H9 (cell line): ENCODE results near the gene THRB. TPM values are rescaled to one million over a fixed set of nuclear protein-coding genes. Genes with fewer than 3 reads are reported as not detected.

Source experiments
- DNase-seq: peaks from one replicate; pipeline ENCODE4 v3.0.0-alpha.2; 2017
- H2AFZ ChIP-seq: one replicate; pipeline ENCODE4 v1.6.1; 2013; ENCODE audit warnings: mild to moderate bottlenecking, low read length, control low read depth, moderate library complexity
- H2AK5ac ChIP-seq: 2 replicates; pipeline ENCODE4 v1.6.1; 2013; ENCODE audit warnings: low read length, control low read depth, mixed read lengths; ENCODE audit not compliant: insufficient read length
- H2BK120ac ChIP-seq: one replicate; pipeline ENCODE4 v1.6.1; 2013; ENCODE audit warnings: low read depth, mild to moderate bottlenecking, low read length, control low read depth, inconsistent platforms; ENCODE audit not compliant: poor library complexity, severe bottlenecking
- H2BK12ac ChIP-seq: 2 replicates; pipeline ENCODE4 v1.6.1; 2013; ENCODE audit warnings: low read length, control low read depth, mixed read lengths, low read depth; ENCODE audit not compliant: insufficient read length
- H2BK15ac ChIP-seq: 2 replicates; pipeline ENCODE4 v1.6.1; 2013; ENCODE audit warnings: low read depth, low read length, control low read depth
- H2BK20ac ChIP-seq: one replicate; pipeline ENCODE4 v1.6.1; 2013; ENCODE audit warnings: low read depth, mild to moderate bottlenecking, low read length, control low read depth, inconsistent platforms; ENCODE audit not compliant: poor library complexity, severe bottlenecking
- H2BK5ac ChIP-seq: 2 replicates; pipeline ENCODE4 v1.6.1; 2013; ENCODE audit warnings: low read length, control low read depth, mixed read lengths; ENCODE audit not compliant: insufficient read length
- H3K14ac ChIP-seq: 2 replicates; pipeline ENCODE4 v1.6.1; 2013; ENCODE audit warnings: low read length, control low read depth; ENCODE audit not compliant: insufficient read depth
- H3K18ac ChIP-seq: 2 replicates; pipeline ENCODE4 v1.6.1; 2013; ENCODE audit warnings: low read depth, mild to moderate bottlenecking, mixed read lengths, low read length, control low read depth; ENCODE audit not compliant: insufficient read length
- H3K23ac ChIP-seq: 2 replicates; pipeline ENCODE4 v1.6.1; 2013; ENCODE audit warnings: low read length, control low read depth, mixed read lengths, low read depth; ENCODE audit not compliant: insufficient read length
- H3K23me2 ChIP-seq: 2 replicates; pipeline ENCODE4 v1.6.1; 2013; ENCODE audit warnings: low read depth, mild to moderate bottlenecking, mixed read lengths, low read length, control low read depth; ENCODE audit not compliant: insufficient read length, poor library complexity, severe bottlenecking
- H3K27ac ChIP-seq: 2 replicates; pipeline ENCODE4 v1.5.1; 2013; ENCODE audit warnings: low read length, control low read depth, mixed read lengths, low read depth; ENCODE audit not compliant: insufficient read length
- H3K27me3 ChIP-seq: 2 replicates; pipeline ENCODE4 v1.6.1; 2013; ENCODE audit warnings: low read length, control low read depth, inconsistent platforms; ENCODE audit not compliant: insufficient read depth
- H3K4ac ChIP-seq: 2 replicates; pipeline ENCODE4 v1.6.1; 2013; ENCODE audit warnings: low read depth, mild to moderate bottlenecking, control low read depth, inconsistent platforms, low read length, moderate library complexity
- H3K4me1 ChIP-seq: 2 replicates; pipeline ENCODE4 v1.6.1; 2013; ENCODE audit warnings: low read length, control low read depth, inconsistent platforms; ENCODE audit not compliant: insufficient read depth
- H3K4me2 ChIP-seq: 2 replicates; pipeline ENCODE4 v1.6.1; 2013; ENCODE audit warnings: low read length, control low read depth, mixed read lengths; ENCODE audit not compliant: insufficient read length, insufficient read depth
- H3K56ac ChIP-seq: 2 replicates; pipeline ENCODE4 v1.6.1; 2013; ENCODE audit warnings: low read depth, mild to moderate bottlenecking, mixed read lengths, low read length, control low read depth; ENCODE audit not compliant: insufficient read length
- H3K79me1 ChIP-seq: 2 replicates; pipeline ENCODE4 v1.6.1; 2013; ENCODE audit warnings: low read depth, mild to moderate bottlenecking, moderate library complexity, low read length, control low read depth, inconsistent platforms; ENCODE audit not compliant: insufficient read depth, poor library complexity, severe bottlenecking
- H3K79me2 ChIP-seq: 2 replicates; pipeline ENCODE4 v1.6.1; 2013; ENCODE audit warnings: low read length, control low read depth, inconsistent platforms; ENCODE audit not compliant: insufficient read depth
- H3K9ac ChIP-seq: 2 replicates; pipeline ENCODE4 v1.6.1; 2013; ENCODE audit warnings: low read length, control low read depth, mixed read lengths; ENCODE audit not compliant: insufficient read length; ENCODE audit errors: extremely low read depth
- H3K9me3 ChIP-seq: one replicate; pipeline ENCODE4 v1.6.1; 2013; ENCODE audit warnings: low read depth, low read length, inconsistent platforms; ENCODE audit not compliant: control insufficient read depth
- H3T11ph ChIP-seq: one replicate; pipeline ENCODE4 v1.6.1; 2013; ENCODE audit warnings: mild to moderate bottlenecking, low read length, control low read depth, inconsistent platforms
- H4K20me1 ChIP-seq: one replicate; pipeline ENCODE4 v1.6.1; 2013; ENCODE audit not compliant: control insufficient read depth, insufficient read length, insufficient read depth
- H4K5ac ChIP-seq: 2 replicates; pipeline ENCODE4 v1.6.1; 2013; ENCODE audit warnings: low read depth, mild to moderate bottlenecking, mixed read lengths, low read length, control low read depth; ENCODE audit not compliant: insufficient read length
- H4K8ac ChIP-seq: replicated peaks from 2 replicates; pipeline ENCODE4 v1.6.1; 2013; ENCODE audit warnings: low read length, control low read depth, mixed read lengths, low read depth; ENCODE audit not compliant: insufficient read length
- H4K91ac ChIP-seq: 2 replicates; pipeline ENCODE4 v1.6.1; 2013; ENCODE audit warnings: low read depth, mild to moderate bottlenecking, moderate library complexity, mixed read lengths, low read length, control low read depth; ENCODE audit not compliant: insufficient read length
- H3K27ac Mint-ChIP-seq, 3 experiments: 2 replicates in 2 of 3; 3 replicates in 1 of 3; pipeline ENCODE4 v1.8.0; 2020 to 2021; ENCODE audit warnings: mixed read lengths in 3 of 3, mild to moderate bottlenecking in 1 of 3, moderate library complexity in 1 of 3
- H3K27me3 Mint-ChIP-seq: 2 replicates; pipeline ENCODE4 v1.8.0; 2021; ENCODE audit warnings: low read depth, mild to moderate bottlenecking, moderate library complexity, mixed read lengths
- H3K36me3 Mint-ChIP-seq, 3 experiments: 2 replicates in 2 of 3; 3 replicates in 1 of 3; pipeline ENCODE4 v1.8.0; 2020 to 2021; ENCODE audit warnings: low read depth in 3 of 3, mixed read lengths in 3 of 3; ENCODE audit not compliant: insufficient read depth in 1 of 3
- H3K4me1 Mint-ChIP-seq, 2 experiments: 2 replicates each; pipeline ENCODE4 v1.8.0; 2020; ENCODE audit warnings: mixed read lengths in 2 of 2
- H3K4me3 Mint-ChIP-seq, 2 experiments: 2 replicates in 1 of 2; 3 replicates in 1 of 2; pipeline ENCODE4 v1.8.0; 2020 to 2021; ENCODE audit warnings: mild to moderate bottlenecking in 2 of 2, mixed read lengths in 2 of 2, moderate library complexity in 1 of 2
- H3K9me3 Mint-ChIP-seq, 2 experiments: 2 replicates in 1 of 2; 3 replicates in 1 of 2; pipeline ENCODE4 v1.8.0; 2020; ENCODE audit warnings: mild to moderate bottlenecking in 2 of 2, mixed read lengths in 2 of 2, moderate library complexity in 1 of 2
- WGBS: extraction: QIAGEN DNeasy Blood & Tissue Kit; methylation state at CpG from one replicate; pipeline ENCODE4 v1.1.7; 2013; ENCODE audit warnings: missing lambda C conversion rate, low lambda C conversion rate, mixed read lengths; ENCODE audit not compliant: insufficient read length; ENCODE audit errors: extremely low coverage; 5-methylcytosine and 5-hydroxymethylcytosine counted together
- total RNA-seq: library from RNA; stranded (reverse); gene quantifications from 2 replicates; pipeline ENCODE4 v1.2.1, GENCODE V29; 2021
- TF ChIP-seq, protein P1 (sequence below): fragments of 200-600 bp; sonication (generic); conservative IDR thresholded peaks from 3 replicates; pipeline ENCODE4 v1.8.0; 2021; ENCODE audit warnings: antibody characterized with exemption, mild to moderate bottlenecking

Gene THRB
- total RNA-seq, 1 experiment from 2014 or later: 8.6 TPM

DNA sequence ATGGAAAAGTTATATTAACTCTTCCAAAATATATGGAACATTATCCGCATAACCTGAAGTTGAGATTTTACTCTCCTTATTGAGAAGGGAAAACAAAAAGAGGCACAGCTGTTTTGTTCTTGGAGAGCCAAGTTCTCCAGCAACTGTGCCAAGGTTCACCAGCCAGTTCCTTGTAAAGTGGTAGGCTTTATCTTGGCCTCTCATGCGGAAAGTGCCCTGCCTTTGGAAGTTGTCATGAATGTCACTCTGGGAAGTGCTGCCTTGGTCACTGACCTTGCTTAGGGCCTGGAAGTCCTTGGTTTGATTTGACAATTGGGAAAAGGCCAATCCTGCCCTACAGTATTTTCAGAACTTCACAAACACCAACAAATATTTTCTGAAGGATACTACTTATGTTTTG, 44.2 kb upstream of the THRB start:
- Histone ChIP-seq H3K9me3 (no peaks in the 10 kb centered on the region), H3K4me2 (no peak overlapping the region), H3K4ac (no peak overlapping the region), H3K27ac (no peak overlapping the region), H3K79me2 (no peaks in the 10 kb centered on the region), H3K27me3 (no peaks in the 10 kb centered on the region), H3K23ac (no peak overlapping the region), H4K5ac (no peak overlapping the region), H4K8ac (no peak overlapping the region), H3K56ac (no peak overlapping the region), H3K4me1 (no peaks in the 10 kb centered on the region), H3K79me1 (no peaks in the 10 kb centered on the region), H2BK20ac (no peak overlapping the region), H2AK5ac (no peak overlapping the region), H3K18ac (no peak overlapping the region), H4K91ac (no peak overlapping the region), H3K14ac (no peak overlapping the region), H3K9ac (no peak overlapping the region), H2BK12ac (no peak overlapping the region), H2AFZ (no peak overlapping the region), H2BK120ac (no peak overlapping the region), H2BK5ac (no peak overlapping the region), H4K20me1 (no peaks in the 10 kb centered on the region), H3T11ph (no peak overlapping the region), H2BK15ac (no peak overlapping the region), H3K23me2 (no peaks in the 10 kb centered on the region)
- no CpG with 5 or more reads among the region's 2 CpGs for WGBS
- DNase-seq: no peak
- H3K9me3 Mint-ChIP-seq: no peaks in the 10 kb centered on the region
- H3K4me1 Mint-ChIP-seq: no peaks in the 10 kb centered on the region
- H3K27me3 Mint-ChIP-seq: no peaks in the 10 kb centered on the region
- no peaks in the 10 kb centered on the region for H3K36me3 Mint-ChIP-seq
- no peak overlapping the region for H3K27ac Mint-ChIP-seq
- TF ChIP-seq, protein P1, sequence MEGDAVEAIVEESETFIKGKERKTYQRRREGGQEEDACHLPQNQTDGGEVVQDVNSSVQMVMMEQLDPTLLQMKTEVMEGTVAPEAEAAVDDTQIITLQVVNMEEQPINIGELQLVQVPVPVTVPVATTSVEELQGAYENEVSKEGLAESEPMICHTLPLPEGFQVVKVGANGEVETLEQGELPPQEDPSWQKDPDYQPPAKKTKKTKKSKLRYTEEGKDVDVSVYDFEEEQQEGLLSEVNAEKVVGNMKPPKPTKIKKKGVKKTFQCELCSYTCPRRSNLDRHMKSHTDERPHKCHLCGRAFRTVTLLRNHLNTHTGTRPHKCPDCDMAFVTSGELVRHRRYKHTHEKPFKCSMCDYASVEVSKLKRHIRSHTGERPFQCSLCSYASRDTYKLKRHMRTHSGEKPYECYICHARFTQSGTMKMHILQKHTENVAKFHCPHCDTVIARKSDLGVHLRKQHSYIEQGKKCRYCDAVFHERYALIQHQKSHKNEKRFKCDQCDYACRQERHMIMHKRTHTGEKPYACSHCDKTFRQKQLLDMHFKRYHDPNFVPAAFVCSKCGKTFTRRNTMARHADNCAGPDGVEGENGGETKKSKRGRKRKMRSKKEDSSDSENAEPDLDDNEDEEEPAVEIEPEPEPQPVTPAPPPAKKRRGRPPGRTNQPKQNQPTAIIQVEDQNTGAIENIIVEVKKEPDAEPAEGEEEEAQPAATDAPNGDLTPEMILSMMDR: no peak
- H3K4me3 Mint-ChIP-seq: no peak overlapping the region
